GM12801 (cell line): ENCODE data around the gene NFATC2.

Experiments used
- CTCF ChIP-seq: IDR thresholded peaks from one replicate; pipeline ENCODE4 v1.5.1; 2011; ENCODE audit warnings: control low read depth; ENCODE audit not compliant: insufficient read length; ENCODE audit errors: extremely low read depth

The NFATC2 gene

GRCh38 chr20:51495291-51495690 is 47.2 kb downstream of the NFATC2 start:
- no peak for TF ChIP-seq CTCF

- no peak for TF ChIP-seq CTCF
Measured at GRCh38 chr20:51494241-51495110, 48.0 kb downstream of the NFATC2 start.

GRCh38 chr20:51493346-51493791 is 49.1 kb downstream of the NFATC2 start:
- TF ChIP-seq CTCF: no peak

GRCh38 chr20:51492167-51493092 is 50.1 kb downstream of the NFATC2 start:
- no peak for TF ChIP-seq CTCF

GRCh38 chr20:51491393-51491792 is 51.1 kb downstream of the NFATC2 start:
- no peak for TF ChIP-seq CTCF

- no peak for TF ChIP-seq CTCF
Measured at GRCh38 chr20:51490635-51491034, 51.9 kb downstream of the NFATC2 start.

GRCh38 chr20:51489611-51490010 is 52.9 kb downstream of the NFATC2 start:
- no peak for TF ChIP-seq CTCF
